Lung (tissue), 16 donors: ENCODE results near the gene RFX5. TPM values are rescaled to one million over a fixed set of nuclear protein-coding genes. Genes with fewer than 3 reads are reported as not detected.
A peak's percentile ranks its signal among the peaks of the same experiment; 100 is the strongest.
"Not testable (repeated sequence)": the region's sequence is repeated elsewhere in the genome, so short reads cannot be mapped to it uniquely, and the experiment has no call there.

Experiments used
- ATAC-seq: fragments of 200-7000 bp; cut with Tn5 transposase; one replicate; pipeline ENCODE4 v1.9.1; 2020; ENCODE audit warnings: moderate number of reproducible peaks; ENCODE audit not compliant: insufficient read depth, low FRiP score
- DNase-seq, 3 donors: peaks; one replicate each; pipeline ENCODE4 v3.0.0-alpha.2; 2013 to 2017
- H3K27ac ChIP-seq, 2 donors: one replicate each; pipeline ENCODE4 v1.5.1; 2013; ENCODE audit warnings: mild to moderate bottlenecking in 2 of 2, moderate library complexity in 2 of 2, control low read depth in 1 of 2, inconsistent platforms in 1 of 2, low read depth in 1 of 2, low read length in 1 of 2
- H3K27me3 ChIP-seq, 3 donors: one replicate each; pipeline ENCODE4 v1.5.1; 2013; ENCODE audit warnings: low read length in 2 of 3; ENCODE audit not compliant: control insufficient read depth in 3 of 3, insufficient read depth in 3 of 3
- H3K36me3 ChIP-seq, 4 donors: one replicate each; pipeline ENCODE4 v1.5.1; 2013; ENCODE audit warnings: low read length in 4 of 4, mild to moderate bottlenecking in 1 of 4, moderate library complexity in 1 of 4; ENCODE audit not compliant: control insufficient read depth in 4 of 4, insufficient read depth in 4 of 4
- H3K4me1 ChIP-seq, 5 donors: one replicate each; pipeline ENCODE4 v1.5.1; 2013; ENCODE audit warnings: low read length in 5 of 5, mild to moderate bottlenecking in 2 of 5, moderate library complexity in 1 of 5; ENCODE audit not compliant: control insufficient read depth in 5 of 5, insufficient read depth in 5 of 5
- H3K4me3 ChIP-seq: one replicate; pipeline ENCODE4 v1.5.1; 2013; ENCODE audit warnings: mild to moderate bottlenecking, control low read depth, moderate library complexity
- H3K9ac ChIP-seq, 2 donors: one replicate each; pipeline ENCODE4 v1.5.1; 2013; ENCODE audit warnings: low read length in 2 of 2, control low read depth in 1 of 2; ENCODE audit not compliant: insufficient read depth in 1 of 2
- H3K9me3 ChIP-seq, 4 donors: one replicate each; pipeline ENCODE4 v1.5.1; 2013; ENCODE audit warnings: low read length in 3 of 4, mild to moderate bottlenecking in 1 of 4, moderate library complexity in 1 of 4; ENCODE audit not compliant: control insufficient read depth in 4 of 4, insufficient read depth in 3 of 4
- WGBS, 2 donors: extraction: QIAGEN DNeasy Blood & Tissue Kit; methylation state at CpG; one replicate each; pipeline ENCODE4 v1.1.7; 2013; 5-methylcytosine and 5-hydroxymethylcytosine counted together
- long read RNA-seq, 5 donors: transcript quantifications; one replicate each; lab custom pipeline, GENCODE V29; 2026
- polyA plus RNA-seq, 2 donors: library from polyadenylated mRNA; stranded (reverse); fragments of 200-250 nt; gene quantifications; one replicate each; pipeline ENCODE4 v1.2.1, GENCODE V29; 2013
- total RNA-seq, 2 donors: library from RNA; depleted of rRNA in 1 of 2; stranded (reverse); fragments of >200 nt in 1 of 2; gene quantifications; one replicate each; pipeline ENCODE4 v1.2.1, GENCODE V29; 2014 to 2021
- TF ChIP-seq, protein P1 (sequence below): IDR thresholded peaks from 2 replicates; pipeline ENCODE4 v1.5.1; 2012; ENCODE audit warnings: mild to moderate bottlenecking; ENCODE audit errors: control extremely low read depth, extremely low read depth
- donor health status: control.
- donor health status: control.
- donor health status: Bipolar disorder and iron deficiency.
- donor health status: healthy.
- donor health status: DM: yes; HTN: yes; CAD: no.

RFX5 gene
- 10 to 100 TPM; 40.2 to 40.3 TPM for total RNA-seq
- 10 to 100 TPM; 16.6 to 29.0 TPM for polyA plus RNA-seq
- long read RNA-seq, donor 1, partial matches to known transcripts = 0 of 1 reads
- long read RNA-seq, donor 1, other reads (novel, unspliced or antisense) = 0 of 1 reads
- long read RNA-seq, donor 2 = 0 reads
- long read RNA-seq, donor 3, partial matches to known transcripts = 0 of 2 reads
- long read RNA-seq, donor 3, other reads (novel, unspliced or antisense) = 0 of 2 reads
- long read RNA-seq, donor 4 = 0 reads
- long read RNA-seq, donor 5, partial matches to known transcripts = 0 of 5 reads
- long read RNA-seq, donor 5, other reads (novel, unspliced or antisense) = 0 of 5 reads

GRCh38 chr1:151346769-151347522, at the start of gene RFX5:
Gene RFX5 (minus strand): TSS chr1:151347252. CDS start chr1:151346320, 932 bp downstream.
- DNase-seq (peak; percentile 98 to 99 (median 98)), ATAC-seq (peak; percentile 97)
- peak within 1 kb of the TSS; percentile 58 for H3K4me3 ChIP-seq
- TF ChIP-seq, protein P1, sequence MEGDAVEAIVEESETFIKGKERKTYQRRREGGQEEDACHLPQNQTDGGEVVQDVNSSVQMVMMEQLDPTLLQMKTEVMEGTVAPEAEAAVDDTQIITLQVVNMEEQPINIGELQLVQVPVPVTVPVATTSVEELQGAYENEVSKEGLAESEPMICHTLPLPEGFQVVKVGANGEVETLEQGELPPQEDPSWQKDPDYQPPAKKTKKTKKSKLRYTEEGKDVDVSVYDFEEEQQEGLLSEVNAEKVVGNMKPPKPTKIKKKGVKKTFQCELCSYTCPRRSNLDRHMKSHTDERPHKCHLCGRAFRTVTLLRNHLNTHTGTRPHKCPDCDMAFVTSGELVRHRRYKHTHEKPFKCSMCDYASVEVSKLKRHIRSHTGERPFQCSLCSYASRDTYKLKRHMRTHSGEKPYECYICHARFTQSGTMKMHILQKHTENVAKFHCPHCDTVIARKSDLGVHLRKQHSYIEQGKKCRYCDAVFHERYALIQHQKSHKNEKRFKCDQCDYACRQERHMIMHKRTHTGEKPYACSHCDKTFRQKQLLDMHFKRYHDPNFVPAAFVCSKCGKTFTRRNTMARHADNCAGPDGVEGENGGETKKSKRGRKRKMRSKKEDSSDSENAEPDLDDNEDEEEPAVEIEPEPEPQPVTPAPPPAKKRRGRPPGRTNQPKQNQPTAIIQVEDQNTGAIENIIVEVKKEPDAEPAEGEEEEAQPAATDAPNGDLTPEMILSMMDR = no peak
- peak within 1 kb of the TSS; percentile 83 to 99 for H3K9ac ChIP-seq
- 0% methylated on average over 38 of the region's 38 CpGs for WGBS, 2 donors
- peaks cover 0 to 18% (median 6%) of the 10 kb centered on the region in 4 donors for H3K36me3 ChIP-seq
- H3K4me1 ChIP-seq = peaks cover 0 to 14% (median 3%) of the 10 kb centered on the region in 5 donors
- H3K27ac ChIP-seq = peak within 1 kb of the TSS; percentile 56 to 90
- no peaks in the 10 kb centered on the region for H3K27me3 ChIP-seq
- peaks cover 0 to under 1% (median 0%) of the 10 kb centered on the region in 4 donors for H3K9me3 ChIP-seq

GRCh38 chr1:151396265-151396664, 49.2 kb upstream of the RFX5 start:
- DNase-seq, H3K27ac ChIP-seq, ATAC-seq, H3K9me3 ChIP-seq, H3K9ac ChIP-seq, H3K27me3 ChIP-seq, H3K4me3 ChIP-seq: not testable (repeated sequence)
- H3K4me1 ChIP-seq = peaks cover 3 to 11% (median 5%) of the 10 kb centered on the region in 5 donors
- peaks cover 0 to 12% (median 8%) of the 10 kb centered on the region in 4 donors for H3K36me3 ChIP-seq
- 75 to 82% methylated on average over 5 of the region's 5 CpGs for WGBS, 2 donors

GRCh38 chr1:151393583-151393982, 46.5 kb upstream of the RFX5 start:
- Histone ChIP-seq H3K9ac (no peak overlapping the region), H3K27ac (no peak overlapping the region), H3K27me3 (no peaks in the 10 kb centered on the region), H3K4me1 (no peaks in the 10 kb centered on the region), H3K9me3 (no peaks in the 10 kb centered on the region), H3K36me3 (no peaks in the 10 kb centered on the region), H3K4me3 (no peak overlapping the region)
- ATAC-seq = no peak
- TF ChIP-seq, protein P1 = no peak
- no peak for DNase-seq

DNA sequence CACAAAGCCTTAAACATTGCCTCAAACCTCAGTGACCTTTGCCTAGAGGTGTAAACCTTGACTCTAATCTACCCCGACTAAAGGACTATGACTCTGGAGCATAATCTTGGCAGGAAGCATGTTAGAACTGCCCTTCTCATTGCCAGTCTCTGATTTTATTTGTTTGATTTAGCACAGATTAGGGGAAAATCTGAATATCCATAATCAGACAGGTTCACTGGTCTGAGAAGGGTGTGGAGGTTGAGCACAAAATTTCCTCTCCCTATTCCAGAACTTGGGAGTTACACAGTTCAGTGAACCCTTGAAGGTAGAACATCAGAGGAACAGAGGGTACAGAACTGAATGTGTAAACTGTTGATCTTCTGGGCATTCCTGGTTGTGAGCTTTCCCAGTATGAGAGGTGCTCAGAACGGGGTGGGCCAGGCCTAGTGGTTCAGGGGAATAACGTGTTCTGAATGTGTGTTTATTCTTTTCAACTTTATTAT, 44.1 kb upstream of the RFX5 start:
- ATAC-seq (no peak), DNase-seq (no peak)
- TF ChIP-seq, protein P1 = no peak
- no peak overlapping the region for H3K4me3 ChIP-seq
- no peaks in the 10 kb centered on the region for H3K9me3 ChIP-seq
- H3K9ac ChIP-seq = no peak overlapping the region
- no peaks in the 10 kb centered on the region for H3K36me3 ChIP-seq
- no peaks in the 10 kb centered on the region for H3K27me3 ChIP-seq
- WGBS, 2 donors = 84 to 94% methylated on average over 3 of the region's 3 CpGs
- no peaks in the 10 kb centered on the region for H3K4me1 ChIP-seq
- H3K27ac ChIP-seq = no peak overlapping the region

DNA sequence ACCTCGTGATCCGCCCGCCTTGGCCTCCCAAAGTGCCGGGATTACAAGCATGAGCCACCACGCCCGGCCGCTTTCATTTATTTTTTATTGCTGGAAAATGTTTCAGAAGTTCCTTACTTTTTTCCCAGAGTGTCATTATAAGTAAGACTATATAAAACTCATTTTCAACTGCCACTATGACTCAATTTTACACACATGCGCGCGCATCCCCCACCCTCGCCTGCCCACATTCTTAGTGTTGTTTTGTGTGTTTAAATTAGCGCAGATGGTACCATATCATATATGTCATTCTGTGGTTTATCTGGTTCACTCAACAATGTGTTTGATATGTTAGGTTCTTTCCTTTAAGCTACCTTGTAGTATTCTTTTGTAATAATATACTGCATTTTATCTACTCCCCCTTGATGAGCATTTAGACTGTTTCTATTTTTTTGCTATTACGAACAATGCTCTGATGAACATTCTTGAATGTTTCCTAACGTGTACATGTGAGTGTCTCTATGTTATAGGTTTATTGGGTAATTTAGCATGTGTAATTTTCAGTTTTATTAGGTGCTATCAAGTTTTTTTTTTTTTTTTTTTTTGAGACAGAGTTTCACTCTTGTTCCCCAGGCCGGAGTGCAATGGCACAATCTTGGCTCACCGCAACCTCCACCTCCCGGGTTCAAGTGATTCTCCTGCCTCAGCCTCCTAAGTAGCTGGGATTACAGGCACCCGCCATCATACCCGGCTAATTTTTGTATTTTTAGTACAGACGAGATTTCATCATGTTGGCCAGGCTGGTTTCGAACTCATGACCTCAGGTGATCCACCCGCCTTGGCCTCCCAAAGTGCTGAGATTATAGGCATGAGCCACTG, 43.4 kb upstream of the RFX5 start:
- not testable (repeated sequence) for ATAC-seq

More for the DNA sequence above, 43.4 kb upstream of the RFX5 start:
- H3K36me3 ChIP-seq, H3K27me3 ChIP-seq, H3K9ac ChIP-seq, H3K27ac ChIP-seq, DNase-seq, H3K4me1 ChIP-seq, H3K9me3 ChIP-seq, H3K4me3 ChIP-seq: not testable (repeated sequence)
- 92 to 96% methylated on average over 22 of the region's 22 CpGs for WGBS, 2 donors
